ENCODE results near the gene ARHGEF37. TPM values are rescaled to one million over a fixed set of nuclear protein-coding genes. Genes with fewer than 3 reads are reported as not detected.

Gene ARHGEF37
- total RNA-seq, 1 experiment from 2014 or later: 0.42 TPM

DNA sequence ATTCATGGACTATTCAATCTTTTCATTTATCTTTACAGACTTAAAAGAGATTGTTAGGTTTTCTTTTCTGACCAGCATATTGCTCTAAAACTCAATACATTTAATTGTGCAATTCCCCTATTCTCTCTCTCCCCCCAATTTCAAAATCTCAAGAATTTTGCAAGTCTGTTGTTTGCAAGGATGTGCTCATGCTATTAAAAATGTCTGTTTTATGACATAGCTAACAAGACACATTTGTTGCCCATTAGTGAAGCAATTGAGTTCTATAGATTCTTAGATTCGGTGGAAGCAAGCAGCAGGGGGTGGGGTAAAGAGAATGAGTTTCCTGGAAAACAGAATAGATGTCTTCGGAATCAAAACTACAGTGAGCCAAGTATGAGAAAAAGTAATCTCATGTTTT, 21.6 kb upstream of the ARHGEF37 start:
- Histone ChIP-seq H3K23me2 (ENCODE audit: insufficient read length, low read depth, low read length, poor library complexity, severe bottlenecking) (no peaks in the 10 kb centered on the region), H2AFZ (ENCODE audit: low read length) (no peak overlapping the region), H2AK5ac (ENCODE audit: insufficient read length, low read length) (no peak overlapping the region), H2BK12ac (ENCODE audit: insufficient read length, low read depth, low read length) (no peak overlapping the region), H4K91ac (ENCODE audit: insufficient read length, low read depth, low read length) (no peak overlapping the region), H3K4me2 (ENCODE audit: insufficient read depth, insufficient read length, low read length) (no peak overlapping the region), H3K14ac (ENCODE audit: insufficient read depth, low read length) (no peak overlapping the region), H3K18ac (ENCODE audit: insufficient read length, low read depth, low read length) (no peak overlapping the region), H3K23ac (ENCODE audit: insufficient read length, low read depth, low read length) (no peak overlapping the region), H4K8ac (replicated peaks; ENCODE audit: insufficient read length, low read depth, low read length) (no peak overlapping the region), H3K4ac (ENCODE audit: low read depth, low read length) (no peak overlapping the region), H3K9ac (ENCODE audit: extremely low read depth, insufficient read length, low read length) (no peak overlapping the region), H3T11ph (ENCODE audit: low read length) (no peak overlapping the region), H3K27me3 (ENCODE audit: insufficient read depth, low read length) (no peaks in the 10 kb centered on the region), H3K9me3 (ENCODE audit: control insufficient read depth, low read depth, low read length) (no peaks in the 10 kb centered on the region), H3K4me1 (ENCODE audit: insufficient read depth, low read length) (peaks cover 6% of the 10 kb centered on the region), H2BK20ac (ENCODE audit: low read depth, low read length, poor library complexity, severe bottlenecking) (no peak overlapping the region), H3K27ac (ENCODE audit: insufficient read length, low read depth, low read length) (no peak overlapping the region), H4K5ac (ENCODE audit: insufficient read length, low read depth, low read length) (no peak overlapping the region), H3K79me1 (ENCODE audit: insufficient read depth, low read depth, low read length, poor library complexity, severe bottlenecking) (no peaks in the 10 kb centered on the region), H2BK15ac (ENCODE audit: low read depth, low read length) (no peak overlapping the region), H3K79me2 (ENCODE audit: insufficient read depth, low read length) (no peaks in the 10 kb centered on the region), H2BK5ac (ENCODE audit: insufficient read length, low read length) (no peak overlapping the region), H2BK120ac (ENCODE audit: low read depth, low read length, poor library complexity, severe bottlenecking) (no peak overlapping the region), H3K56ac (ENCODE audit: insufficient read length, low read depth, low read length) (no peak overlapping the region), H4K20me1 (ENCODE audit: control insufficient read depth, insufficient read depth, insufficient read length) (no peaks in the 10 kb centered on the region)
- Mint-ChIP-seq H3K27ac (no peak overlapping the region), H3K27me3 (ENCODE audit: low read depth) (no peaks in the 10 kb centered on the region), H3K4me3 (no peak overlapping the region; a peak in 1 of 5 replicates), H3K4me1 (peaks cover 20 to 28% of the 10 kb centered on the region in 2 experiments), H3K36me3 (ENCODE audit: insufficient read depth in 1 of 3, low read depth in 3 of 3) (no peaks in the 10 kb centered on the region), H3K9me3 (no peaks in the 10 kb centered on the region)
- TF ChIP-seq, protein P1, sequence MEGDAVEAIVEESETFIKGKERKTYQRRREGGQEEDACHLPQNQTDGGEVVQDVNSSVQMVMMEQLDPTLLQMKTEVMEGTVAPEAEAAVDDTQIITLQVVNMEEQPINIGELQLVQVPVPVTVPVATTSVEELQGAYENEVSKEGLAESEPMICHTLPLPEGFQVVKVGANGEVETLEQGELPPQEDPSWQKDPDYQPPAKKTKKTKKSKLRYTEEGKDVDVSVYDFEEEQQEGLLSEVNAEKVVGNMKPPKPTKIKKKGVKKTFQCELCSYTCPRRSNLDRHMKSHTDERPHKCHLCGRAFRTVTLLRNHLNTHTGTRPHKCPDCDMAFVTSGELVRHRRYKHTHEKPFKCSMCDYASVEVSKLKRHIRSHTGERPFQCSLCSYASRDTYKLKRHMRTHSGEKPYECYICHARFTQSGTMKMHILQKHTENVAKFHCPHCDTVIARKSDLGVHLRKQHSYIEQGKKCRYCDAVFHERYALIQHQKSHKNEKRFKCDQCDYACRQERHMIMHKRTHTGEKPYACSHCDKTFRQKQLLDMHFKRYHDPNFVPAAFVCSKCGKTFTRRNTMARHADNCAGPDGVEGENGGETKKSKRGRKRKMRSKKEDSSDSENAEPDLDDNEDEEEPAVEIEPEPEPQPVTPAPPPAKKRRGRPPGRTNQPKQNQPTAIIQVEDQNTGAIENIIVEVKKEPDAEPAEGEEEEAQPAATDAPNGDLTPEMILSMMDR (conservative IDR thresholded peaks at IDR 0.05): no peak
- no peak for DNase-seq
- no CpG with 5 or more reads among the region's 2 CpGs for WGBS (ENCODE audit: extremely low coverage, insufficient read length, low lambda C conversion rate)
